ENCODE measurements around the gene TSHZ2.

DNA sequence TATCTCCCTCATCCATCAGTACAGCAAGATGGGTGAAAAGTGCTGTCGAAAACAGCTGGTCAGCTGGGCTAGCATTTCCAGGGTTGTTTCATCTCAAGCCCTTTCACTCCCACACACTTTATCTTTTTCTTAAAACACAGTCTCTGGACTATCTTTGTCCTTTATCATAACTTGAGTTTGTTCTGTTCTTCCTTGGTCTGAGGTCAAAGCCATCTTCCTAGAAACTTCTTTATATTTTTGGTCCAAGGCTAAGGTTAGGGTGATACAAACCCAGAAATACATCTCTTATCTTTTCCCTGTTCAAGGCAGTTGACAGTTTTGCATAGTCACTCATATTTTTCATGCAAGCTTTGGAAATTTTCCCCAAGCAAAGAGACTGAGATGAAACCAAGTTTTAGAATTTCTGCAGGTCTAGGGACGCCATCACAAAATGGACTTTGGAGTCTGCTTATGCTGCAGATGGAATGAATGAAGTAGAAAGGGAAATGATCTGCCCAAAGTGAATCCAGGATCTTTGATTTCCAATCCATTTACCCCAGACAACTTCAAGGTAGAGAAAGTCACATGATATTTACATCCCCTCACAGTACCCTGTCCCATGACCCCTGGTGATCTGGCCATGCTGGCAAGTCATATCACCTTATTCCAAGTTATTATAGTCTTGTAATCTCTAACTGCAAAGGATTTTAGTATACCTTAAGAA, 324.4 kb downstream of the TSHZ2 start:
- TF ChIP-seq, protein P1, sequence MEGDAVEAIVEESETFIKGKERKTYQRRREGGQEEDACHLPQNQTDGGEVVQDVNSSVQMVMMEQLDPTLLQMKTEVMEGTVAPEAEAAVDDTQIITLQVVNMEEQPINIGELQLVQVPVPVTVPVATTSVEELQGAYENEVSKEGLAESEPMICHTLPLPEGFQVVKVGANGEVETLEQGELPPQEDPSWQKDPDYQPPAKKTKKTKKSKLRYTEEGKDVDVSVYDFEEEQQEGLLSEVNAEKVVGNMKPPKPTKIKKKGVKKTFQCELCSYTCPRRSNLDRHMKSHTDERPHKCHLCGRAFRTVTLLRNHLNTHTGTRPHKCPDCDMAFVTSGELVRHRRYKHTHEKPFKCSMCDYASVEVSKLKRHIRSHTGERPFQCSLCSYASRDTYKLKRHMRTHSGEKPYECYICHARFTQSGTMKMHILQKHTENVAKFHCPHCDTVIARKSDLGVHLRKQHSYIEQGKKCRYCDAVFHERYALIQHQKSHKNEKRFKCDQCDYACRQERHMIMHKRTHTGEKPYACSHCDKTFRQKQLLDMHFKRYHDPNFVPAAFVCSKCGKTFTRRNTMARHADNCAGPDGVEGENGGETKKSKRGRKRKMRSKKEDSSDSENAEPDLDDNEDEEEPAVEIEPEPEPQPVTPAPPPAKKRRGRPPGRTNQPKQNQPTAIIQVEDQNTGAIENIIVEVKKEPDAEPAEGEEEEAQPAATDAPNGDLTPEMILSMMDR (IDR thresholded peaks at IDR 0.05; ENCODE audit: poor library complexity, severe bottlenecking), result no peak
- no peak for TF ChIP-seq POLR2AphosphoS5 (IDR thresholded peaks at IDR 0.05)
- no peak for TF ChIP-seq EZH2 (IDR thresholded peaks at IDR 0.05; ENCODE audit: borderline replicate concordance, insufficient read depth, low read length, poor library complexity, severe bottlenecking)
